Ascending aorta (tissue), 2 donors: ENCODE measurements around the gene FAM20A. TPM values are rescaled to one million over a fixed set of nuclear protein-coding genes. Genes with fewer than 3 reads are reported as not detected.

Experiments
- DNase-seq, 2 donors: peaks; one replicate each; pipeline ENCODE4 v3.0.0-alpha.2; 2019; ENCODE audit warnings: low spot score in 2 of 2
- H3K27ac ChIP-seq, 2 donors: fragments of 200-600 bp; sonication (generic); one replicate each; pipeline ENCODE4 v1.5.1; 2016 to 2017; ENCODE audit warnings: mild to moderate bottlenecking in 1 of 2
- H3K27me3 ChIP-seq: fragments of 200-600 bp; sonication (generic); one replicate; pipeline ENCODE4 v1.5.1; 2017
- H3K36me3 ChIP-seq, 2 donors: fragments of 200-600 bp; sonication (generic); one replicate each; pipeline ENCODE4 v1.5.1; 2016
- H3K4me1 ChIP-seq, 2 donors: fragments of 200-600 bp; sonication (generic); one replicate each; pipeline ENCODE4 v1.5.1; 2016 to 2017; ENCODE audit warnings: mild to moderate bottlenecking in 1 of 2
- H3K4me3 ChIP-seq, 2 donors: fragments of 200-600 bp; sonication (generic); one replicate each; pipeline ENCODE4 v1.5.1; 2016 to 2017; ENCODE audit warnings: mild to moderate bottlenecking in 1 of 2
- H3K9me3 ChIP-seq, 2 donors: fragments of 200-600 bp; sonication (generic); one replicate each; pipeline ENCODE4 v1.5.1; 2016
- intact Hi-C: fragments of 100-400 bp; cut with DNase I; formaldehyde crosslinking; loops from one replicate; pipeline ENCODE4 v1.15.1; 2023
- total RNA-seq: library from RNA; depleted of rRNA; stranded (reverse); fragments of >200 nt; gene quantifications from one replicate; pipeline ENCODE4 v1.1.0, GENCODE V29; 2016
- TF ChIP-seq, protein P1 (sequence below), 3 experiments: fragments of 200-600 bp in 2 of 3; fragments of 450-650 bp in 1 of 3; sonication (generic) in 2 of 3; IDR thresholded peaks; one replicate each; pipeline ENCODE4 v1.5.1; 2016 to 2019; ENCODE audit warnings: antibody characterized with exemption in 3 of 3, mild to moderate bottlenecking in 1 of 3, moderate library complexity in 1 of 3

FAM20A gene
- total RNA-seq, 1 donor from 2014 or later = 60.0 TPM

GRCh38 chr17:68576137-68576536 lies 25.0 kb downstream of the FAM20A start:
- Histone ChIP-seq H3K36me3 (no peaks in the 10 kb centered on the region), H3K4me1 (no peaks in the 10 kb centered on the region), H3K27me3 (no peaks in the 10 kb centered on the region), H3K27ac (no peak overlapping the region), H3K9me3 (no peaks in the 10 kb centered on the region), H3K4me3 (no peak overlapping the region)
- no peak for DNase-seq
- TF ChIP-seq, protein P1, sequence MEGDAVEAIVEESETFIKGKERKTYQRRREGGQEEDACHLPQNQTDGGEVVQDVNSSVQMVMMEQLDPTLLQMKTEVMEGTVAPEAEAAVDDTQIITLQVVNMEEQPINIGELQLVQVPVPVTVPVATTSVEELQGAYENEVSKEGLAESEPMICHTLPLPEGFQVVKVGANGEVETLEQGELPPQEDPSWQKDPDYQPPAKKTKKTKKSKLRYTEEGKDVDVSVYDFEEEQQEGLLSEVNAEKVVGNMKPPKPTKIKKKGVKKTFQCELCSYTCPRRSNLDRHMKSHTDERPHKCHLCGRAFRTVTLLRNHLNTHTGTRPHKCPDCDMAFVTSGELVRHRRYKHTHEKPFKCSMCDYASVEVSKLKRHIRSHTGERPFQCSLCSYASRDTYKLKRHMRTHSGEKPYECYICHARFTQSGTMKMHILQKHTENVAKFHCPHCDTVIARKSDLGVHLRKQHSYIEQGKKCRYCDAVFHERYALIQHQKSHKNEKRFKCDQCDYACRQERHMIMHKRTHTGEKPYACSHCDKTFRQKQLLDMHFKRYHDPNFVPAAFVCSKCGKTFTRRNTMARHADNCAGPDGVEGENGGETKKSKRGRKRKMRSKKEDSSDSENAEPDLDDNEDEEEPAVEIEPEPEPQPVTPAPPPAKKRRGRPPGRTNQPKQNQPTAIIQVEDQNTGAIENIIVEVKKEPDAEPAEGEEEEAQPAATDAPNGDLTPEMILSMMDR (IDR thresholded peaks at IDR 0.05) = no peak
- intact Hi-C loops = no loop called here

DNA sequence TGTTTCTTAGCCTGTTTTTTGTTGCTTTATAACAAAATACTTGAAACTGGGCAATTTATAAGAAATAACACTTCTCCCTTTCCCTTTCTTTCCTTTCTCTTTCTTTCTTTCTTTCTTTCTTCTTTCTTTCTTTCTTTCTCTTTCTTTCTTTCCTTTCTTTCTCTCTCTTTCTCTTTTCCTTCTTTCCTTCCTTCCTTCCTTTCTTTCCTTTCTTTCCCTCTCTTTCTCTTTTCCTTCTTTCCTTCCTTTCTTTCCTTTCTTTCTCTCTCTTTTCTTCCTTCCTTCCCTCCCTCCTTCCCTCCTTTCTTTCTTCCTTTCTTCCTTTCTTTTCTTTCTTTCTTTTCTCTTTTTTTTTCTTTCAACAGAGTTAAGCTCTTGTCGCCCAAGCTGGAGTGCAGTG lies 27.8 kb downstream of the FAM20A start:
- H3K4me1 ChIP-seq = no peaks in the 10 kb centered on the region
- intact Hi-C loops = no loop called here
- TF ChIP-seq, protein P1 (IDR thresholded peaks at IDR 0.05) = no peak
- no peak overlapping the region for H3K4me3 ChIP-seq
- H3K27ac ChIP-seq = no peak overlapping the region
- H3K9me3 ChIP-seq = no peaks in the 10 kb centered on the region
- no peak for DNase-seq
- H3K36me3 ChIP-seq = no peaks in the 10 kb centered on the region
- H3K27me3 ChIP-seq = no peaks in the 10 kb centered on the region

DNA sequence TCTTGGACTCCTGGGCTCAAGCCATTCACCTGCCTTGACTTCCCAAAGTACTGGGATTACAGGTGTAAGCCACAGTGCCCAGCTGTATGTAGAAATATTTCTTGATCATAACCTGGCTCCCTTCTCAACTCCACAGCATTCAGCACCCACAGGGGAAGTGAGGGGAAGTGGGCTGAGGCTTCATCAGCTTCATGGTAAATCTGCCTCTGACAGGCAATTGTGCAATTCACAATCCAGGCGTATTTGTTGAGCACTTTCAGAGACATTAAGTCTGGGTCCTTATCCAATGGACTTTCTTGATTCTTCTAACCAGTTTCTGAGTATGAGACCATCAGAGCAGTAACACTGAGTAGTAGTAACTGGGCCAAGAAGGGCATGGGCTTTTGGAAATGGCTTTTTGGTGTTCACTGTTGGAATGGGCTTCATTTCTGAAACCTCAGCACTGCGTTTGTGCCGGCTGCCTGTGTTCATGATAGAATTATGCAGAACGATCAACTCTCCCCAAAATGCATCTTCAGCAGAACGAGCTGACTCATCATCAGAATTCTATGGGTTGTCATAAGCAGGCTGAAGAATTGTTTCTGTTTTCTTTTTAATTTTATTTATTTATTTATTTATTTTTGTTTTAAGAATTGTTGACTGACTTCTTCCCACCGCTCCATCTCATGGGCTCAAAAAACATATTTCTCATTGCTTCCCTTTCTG lies 28.9 kb downstream of the FAM20A start:
- Histone ChIP-seq H3K4me1 (peaks cover 0 to 1% of the 10 kb centered on the region in 2 donors), H3K27ac (no peak overlapping the region), H3K36me3 (no peaks in the 10 kb centered on the region), H3K4me3 (no peak overlapping the region), H3K27me3 (no peaks in the 10 kb centered on the region), H3K9me3 (no peaks in the 10 kb centered on the region)
- intact Hi-C loops = no loop called here
- TF ChIP-seq, protein P1 (IDR thresholded peaks at IDR 0.05) = no peak
- no peak for DNase-seq

- intact Hi-C loops = no loop called here
- Histone ChIP-seq H3K36me3 (no peaks in the 10 kb centered on the region), H3K27ac (no peak overlapping the region), H3K4me1 (peaks cover 0 to 10% of the 10 kb centered on the region in 2 donors), H3K27me3 (no peaks in the 10 kb centered on the region), H3K4me3 (no peak overlapping the region), H3K9me3 (no peaks in the 10 kb centered on the region)
- no peak for DNase-seq
- TF ChIP-seq, protein P1 (IDR thresholded peaks at IDR 0.05) = no peak
Observed at GRCh38 chr17:68570526-68570925, 30.6 kb downstream of the FAM20A start.

- H3K36me3 ChIP-seq = no peaks in the 10 kb centered on the region
- H3K27me3 ChIP-seq = no peaks in the 10 kb centered on the region
- peaks cover 0 to 10% of the 10 kb centered on the region in 2 donors for H3K4me1 ChIP-seq
- H3K27ac ChIP-seq = no peak overlapping the region
- DNase-seq = no peak
- H3K9me3 ChIP-seq = no peaks in the 10 kb centered on the region
- intact Hi-C loops = no loop called here
- no peak overlapping the region for H3K4me3 ChIP-seq
- TF ChIP-seq, protein P1 (IDR thresholded peaks at IDR 0.05) = no peak
Observed at GRCh38 chr17:68569346-68569745, 31.8 kb downstream of the FAM20A start.
